AG10803 (cell line): ENCODE data around the gene ARHGAP26.

ENCODE experiments used
- DNase-seq: peaks from one replicate; pipeline ENCODE4 v3.0.0; 2010; ENCODE audit warnings: low read depth
- H3K4me3 ChIP-seq: 2 replicates; pipeline ENCODE4 v1.5.1; 2011; ENCODE audit warnings: mild to moderate bottlenecking, low read length, control low read depth
- CTCF ChIP-seq: conservative IDR thresholded peaks from 2 replicates; pipeline ENCODE4 v1.5.1; 2011; ENCODE audit warnings: mild to moderate bottlenecking, low read length, control low read depth, inconsistent platforms

The ARHGAP26 gene

DNA sequence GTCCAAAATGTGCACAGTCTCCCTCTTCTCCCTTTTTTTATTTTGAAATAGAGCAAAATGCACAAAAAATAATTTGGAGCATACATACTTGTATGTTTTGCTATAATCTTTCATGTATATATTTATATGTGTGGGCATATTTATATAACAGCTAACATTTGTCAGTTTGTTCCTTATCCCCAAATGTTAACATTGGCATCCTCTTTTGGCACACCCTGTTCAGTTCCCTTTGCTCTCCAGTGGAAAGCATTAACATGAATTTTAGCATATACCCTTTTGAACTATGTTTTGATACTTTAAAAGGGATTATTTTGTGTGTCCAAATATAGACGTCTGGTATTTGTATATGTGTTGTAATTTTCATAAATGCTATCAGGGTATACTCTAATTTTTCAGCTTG, 306.2 kb downstream of the ARHGAP26 start:
- no peak for TF ChIP-seq CTCF
- H3K4me3 ChIP-seq, result no peak overlapping the region
- DNase-seq, result no peak

DNA sequence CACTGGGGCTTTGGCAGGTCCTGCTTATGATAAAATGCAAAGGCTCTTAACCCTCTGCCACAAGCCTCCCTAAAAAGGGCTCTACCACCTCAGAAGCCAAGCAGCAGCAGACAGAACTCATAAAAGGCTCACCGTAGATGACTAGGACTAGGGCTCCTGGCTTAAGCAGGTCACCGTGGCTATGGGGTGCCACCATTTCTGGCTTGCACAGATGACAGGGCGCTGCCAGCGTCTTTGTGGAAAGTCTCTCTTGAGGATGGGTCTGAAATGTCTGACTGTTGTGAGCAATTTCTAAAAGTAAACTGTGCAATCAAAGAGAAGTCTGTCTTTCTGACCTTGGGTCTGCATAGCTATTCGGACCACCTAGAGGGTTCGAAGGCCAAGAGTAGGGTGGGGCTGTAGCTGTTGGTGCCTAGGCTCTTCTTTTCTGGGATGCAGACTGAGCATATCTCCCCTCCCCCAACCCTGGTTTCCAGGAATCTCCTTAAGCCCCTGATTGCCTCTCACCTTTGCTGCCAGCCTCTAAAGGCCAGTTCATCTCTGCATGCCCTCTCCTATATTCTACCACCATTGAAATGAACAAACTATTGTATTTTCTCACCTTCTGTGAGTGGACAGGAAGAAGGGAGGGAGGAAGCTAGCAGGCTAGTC, 307.4 kb downstream of the ARHGAP26 start:
- TF ChIP-seq CTCF, result no peak
- H3K4me3 ChIP-seq, result no peak overlapping the region
- DNase-seq, result no peak

- TF ChIP-seq CTCF, result no peak
- no peak overlapping the region for H3K4me3 ChIP-seq
- peak; percentile 34 for DNase-seq
Measured at GRCh38 chr5:143078313-143078712, 308.1 kb downstream of the ARHGAP26 start.

DNA sequence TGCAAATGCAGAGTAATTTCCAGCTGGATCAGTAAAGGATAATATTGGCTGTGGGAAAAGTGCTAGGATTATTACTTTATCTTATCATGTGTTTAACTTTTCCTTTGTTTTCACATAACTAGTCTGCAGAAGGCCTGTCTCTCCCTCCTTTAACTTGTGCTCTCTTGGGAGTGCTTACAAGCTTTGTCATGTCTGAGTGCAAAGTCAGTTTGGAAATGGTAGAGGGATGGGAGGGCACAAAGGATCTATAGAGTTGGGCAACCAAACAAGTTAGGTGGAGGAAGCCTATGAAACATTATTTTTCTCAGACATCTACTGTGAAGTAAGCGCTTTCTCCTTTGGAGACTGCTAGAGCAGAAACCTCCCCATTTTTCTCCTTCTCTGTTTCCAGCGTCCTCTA, 308.8 kb downstream of the ARHGAP26 start:
- no peak overlapping the region for H3K4me3 ChIP-seq
- DNase-seq, result no peak
- TF ChIP-seq CTCF, result no peak

- TF ChIP-seq CTCF, result no peak
- H3K4me3 ChIP-seq, result no peak overlapping the region
- no peak for DNase-seq
Measured at GRCh38 chr5:143080407-143080806, 310.2 kb downstream of the ARHGAP26 start.

DNA sequence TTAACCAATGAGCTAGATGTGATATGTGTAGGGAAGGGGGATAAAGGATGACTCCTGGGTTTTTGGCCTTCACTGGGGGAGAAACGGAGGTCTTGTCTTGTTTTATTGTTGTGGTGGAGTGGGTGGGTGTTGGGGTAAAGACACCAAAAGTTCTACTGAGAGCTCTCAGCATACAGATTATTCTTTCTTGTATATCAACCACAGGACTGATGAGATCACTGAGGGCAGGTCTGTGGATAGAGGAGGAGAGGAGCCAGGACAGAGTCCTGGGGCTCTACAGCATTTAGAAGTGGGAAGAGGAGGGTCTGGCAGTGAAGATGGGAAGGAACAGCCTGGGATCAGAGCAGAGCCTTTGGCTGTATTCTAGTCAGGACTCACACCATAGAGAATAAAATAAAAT, 310.8 kb downstream of the ARHGAP26 start:
- TF ChIP-seq CTCF, result no peak
- no peak overlapping the region for H3K4me3 ChIP-seq
- DNase-seq, result no peak

- H3K4me3 ChIP-seq, result no peak overlapping the region
- no peak for TF ChIP-seq CTCF
- no peak for DNase-seq
Measured at GRCh38 chr5:143083006-143083405, 312.8 kb downstream of the ARHGAP26 start.
